Trophoblast cell (in vitro differentiated cells and primary cell): ENCODE results near the gene NPC1.
"Not testable (repeated sequence)": the region's sequence is repeated elsewhere in the genome, so short reads cannot be mapped to it uniquely, and the experiment has no call there.

Experiments used
- DNase-seq, 2 donors: peaks; one replicate each; pipeline ENCODE4 v3.0.0-alpha.2; 2016
- H2AFZ ChIP-seq: 2 replicates; pipeline ENCODE4 v1.6.1; 2013; ENCODE audit warnings: low read length, moderate library complexity, mild to moderate bottlenecking; ENCODE audit not compliant: insufficient read depth, poor library complexity
- H2AK5ac ChIP-seq: 2 replicates; pipeline ENCODE4 v1.6.1; 2013; ENCODE audit warnings: mild to moderate bottlenecking, low read length
- H2BK120ac ChIP-seq: 2 replicates; pipeline ENCODE4 v1.6.1; 2013; ENCODE audit warnings: low read length, mild to moderate bottlenecking, moderate library complexity; ENCODE audit not compliant: insufficient read depth, poor library complexity
- H2BK12ac ChIP-seq: 2 replicates; pipeline ENCODE4 v1.6.1; 2013; ENCODE audit warnings: mild to moderate bottlenecking, low read length, moderate library complexity
- H2BK5ac ChIP-seq: 2 replicates; pipeline ENCODE4 v1.6.1; 2013; ENCODE audit warnings: low read length, low read depth, moderate library complexity, mild to moderate bottlenecking; ENCODE audit not compliant: poor library complexity
- H3K14ac ChIP-seq: 2 replicates; pipeline ENCODE4 v1.6.1; 2013; ENCODE audit warnings: mild to moderate bottlenecking, low read length
- H3K18ac ChIP-seq: 2 replicates; pipeline ENCODE4 v1.6.1; 2013; ENCODE audit warnings: mild to moderate bottlenecking, low read length
- H3K23ac ChIP-seq: 2 replicates; pipeline ENCODE4 v1.6.1; 2013; ENCODE audit warnings: low read length
- H3K27ac ChIP-seq: 2 replicates; pipeline ENCODE4 v1.5.1; 2013; ENCODE audit warnings: low read depth, mild to moderate bottlenecking, inconsistent platforms, low read length, moderate library complexity
- H3K27me3 ChIP-seq: 2 replicates; pipeline ENCODE4 v1.6.1; 2013; ENCODE audit warnings: inconsistent platforms, mild to moderate bottlenecking, low read length, moderate library complexity; ENCODE audit not compliant: insufficient read depth
- H3K36me3 ChIP-seq, 2 experiments: 1 replicate in 1 of 2; 2 replicates in 1 of 2; pipeline ENCODE4 v1.6.1; 2013; ENCODE audit warnings: low read length in 2 of 2, mild to moderate bottlenecking in 2 of 2, moderate library complexity in 1 of 2; ENCODE audit not compliant: insufficient read depth in 2 of 2, control insufficient read depth in 1 of 2
- H3K4ac ChIP-seq: 2 replicates; pipeline ENCODE4 v1.6.1; 2013; ENCODE audit warnings: low read depth, mild to moderate bottlenecking, low read length, moderate library complexity
- H3K4me1 ChIP-seq, 2 experiments: 1 replicate in 1 of 2; 2 replicates in 1 of 2; pipeline ENCODE4 v1.6.1; 2013; ENCODE audit warnings: low read length in 2 of 2, mild to moderate bottlenecking in 2 of 2, moderate library complexity in 1 of 2; ENCODE audit not compliant: insufficient read depth in 2 of 2, control insufficient read depth in 1 of 2
- H3K4me2 ChIP-seq: 2 replicates; pipeline ENCODE4 v1.6.1; 2013; ENCODE audit warnings: inconsistent platforms, mild to moderate bottlenecking, low read length, moderate library complexity
- H3K4me3 ChIP-seq: 2 replicates; pipeline ENCODE4 v1.5.1; 2013; ENCODE audit warnings: mild to moderate bottlenecking, low read depth, low read length, inconsistent platforms
- H3K79me1 ChIP-seq: one replicate; pipeline ENCODE4 v1.6.1; 2013; ENCODE audit warnings: low read length
- H3K79me2 ChIP-seq: 2 replicates; pipeline ENCODE4 v1.6.1; 2013; ENCODE audit warnings: low read length, mild to moderate bottlenecking; ENCODE audit not compliant: control insufficient read depth, insufficient read depth, poor library complexity
- H3K9ac ChIP-seq: 2 replicates; pipeline ENCODE4 v1.6.1; 2013; ENCODE audit warnings: mild to moderate bottlenecking, low read length
- H3K9me3 ChIP-seq: 2 replicates; pipeline ENCODE4 v1.6.1; 2013; ENCODE audit warnings: low read depth, mild to moderate bottlenecking, control low read depth, inconsistent platforms, low read length; ENCODE audit not compliant: insufficient read depth
- H4K12ac ChIP-seq: 2 replicates; pipeline ENCODE4 v1.6.1; 2013; ENCODE audit warnings: low read depth, mild to moderate bottlenecking, low read length, moderate library complexity
- H4K8ac ChIP-seq: 2 replicates; pipeline ENCODE4 v1.6.1; 2013; ENCODE audit warnings: low read depth, mild to moderate bottlenecking, low read length, moderate library complexity
- H4K91ac ChIP-seq: one replicate; pipeline ENCODE4 v1.6.1; 2013; ENCODE audit warnings: low read depth, mild to moderate bottlenecking, low read length, moderate library complexity
- WGBS: extraction: QIAGEN DNeasy Blood & Tissue Kit; methylation state at CpG from one replicate; pipeline ENCODE4 v1.1.7; 2013; ENCODE audit warnings: missing lambda C conversion rate; ENCODE audit not compliant: insufficient read length, insufficient coverage; ENCODE audit errors: extremely low coverage; 5-methylcytosine and 5-hydroxymethylcytosine counted together

The NPC1 gene

GRCh38 chr18:23614891-23615290, 28.6 kb upstream of the NPC1 start:
- no peak overlapping the region for H2AK5ac ChIP-seq
- no peaks in the 10 kb centered on the region for H3K9me3 ChIP-seq
- no peak overlapping the region for H3K9ac ChIP-seq
- H3K79me2 ChIP-seq, result no peaks in the 10 kb centered on the region
- no peak overlapping the region for H3K4ac ChIP-seq
- H3K14ac ChIP-seq, result no peak overlapping the region
- no peak overlapping the region for H4K91ac ChIP-seq
- H3K4me3 ChIP-seq, result no peak overlapping the region
- H3K27ac ChIP-seq, result no peak overlapping the region
- H3K23ac ChIP-seq, result no peak overlapping the region
- DNase-seq, result no peak
- H2BK12ac ChIP-seq, result no peak overlapping the region
- no peak overlapping the region for H2AFZ ChIP-seq
- no peak overlapping the region for H4K8ac ChIP-seq
- H3K36me3 ChIP-seq, result no peaks in the 10 kb centered on the region
- no peak overlapping the region for H3K4me2 ChIP-seq
- H2BK5ac ChIP-seq, result no peak overlapping the region
- no peak overlapping the region for H3K18ac ChIP-seq
- H3K79me1 ChIP-seq, result no peaks in the 10 kb centered on the region
- no peak overlapping the region for H4K12ac ChIP-seq
- H3K27me3 ChIP-seq, result peaks cover 9% of the 10 kb centered on the region
- H2BK120ac ChIP-seq, result no peak overlapping the region
- peaks cover 0 to 10% of the 10 kb centered on the region in 2 experiments for H3K4me1 ChIP-seq
- WGBS, result no CpG with 5 or more reads among the region's 3 CpGs

- Histone ChIP-seq H2BK12ac (no peak overlapping the region), H3K4me1 (peaks cover 0 to 9% of the 10 kb centered on the region in 2 experiments), H3K9me3 (no peaks in the 10 kb centered on the region), H3K27me3 (peaks cover 5% of the 10 kb centered on the region), H3K4ac (no peak overlapping the region), H4K8ac (no peak overlapping the region), H3K79me1 (no peaks in the 10 kb centered on the region), H3K4me2 (no peak overlapping the region), H3K4me3 (no peak overlapping the region), H4K12ac (no peak overlapping the region), H2BK120ac (no peak overlapping the region), H3K14ac (no peak overlapping the region), H3K36me3 (no peaks in the 10 kb centered on the region), H4K91ac (no peak overlapping the region), H3K23ac (no peak overlapping the region), H3K27ac (no peak overlapping the region), H2AFZ (no peak overlapping the region), H2BK5ac (no peak overlapping the region), H2AK5ac (no peak overlapping the region), H3K9ac (no peak overlapping the region), H3K79me2 (no peaks in the 10 kb centered on the region), H3K18ac (no peak overlapping the region)
- WGBS, result no CpG with 5 or more reads among the region's 2 CpGs
- no peak for DNase-seq
These were observed 28.1 kb upstream of the NPC1 start for GRCh38 chr18:23614413-23614812.

- not testable (repeated sequence) for H4K8ac ChIP-seq, H4K12ac ChIP-seq, H2BK5ac ChIP-seq, H3K4me2 ChIP-seq, H3K14ac ChIP-seq, H3K27me3 ChIP-seq, H3K4me1 ChIP-seq, H3K9me3 ChIP-seq, H3K4me3 ChIP-seq, H3K36me3 ChIP-seq, H2AK5ac ChIP-seq, H3K27ac ChIP-seq, H3K79me1 ChIP-seq, H3K23ac ChIP-seq, H3K18ac ChIP-seq, H2BK12ac ChIP-seq, H3K4ac ChIP-seq, H3K79me2 ChIP-seq, H4K91ac ChIP-seq, H2AFZ ChIP-seq, H3K9ac ChIP-seq, H2BK120ac ChIP-seq
- DNase-seq, result peak; percentile 66 to 79
- WGBS, result no CpG with 5 or more reads among the region's 7 CpGs
These were observed 26.8 kb upstream of the NPC1 start for GRCh38 chr18:23613091-23613475.

- Histone ChIP-seq H4K8ac (no peak overlapping the region), H4K91ac (no peak overlapping the region), H3K4me1 (peaks cover 0 to 4% of the 10 kb centered on the region in 2 experiments), H2AK5ac (no peak overlapping the region), H3K27ac (no peak overlapping the region), H3K23ac (no peak overlapping the region), H3K79me2 (no peaks in the 10 kb centered on the region), H4K12ac (no peak overlapping the region), H3K27me3 (no peaks in the 10 kb centered on the region), H3K4ac (no peak overlapping the region), H3K9me3 (no peaks in the 10 kb centered on the region), H2BK5ac (no peak overlapping the region), H2BK12ac (no peak overlapping the region), H3K4me2 (no peak overlapping the region), H3K4me3 (no peak overlapping the region), H2BK120ac (no peak overlapping the region), H3K79me1 (no peaks in the 10 kb centered on the region), H2AFZ (no peak overlapping the region), H3K14ac (no peak overlapping the region), H3K18ac (no peak overlapping the region), H3K36me3 (no peaks in the 10 kb centered on the region), H3K9ac (no peak overlapping the region)
- DNase-seq, result peak; percentile 78 to 79
- WGBS, result no CpG with 5 or more reads among the region's 8 CpGs
These were observed 26.3 kb upstream of the NPC1 start for GRCh38 chr18:23612434-23613090.
